Gastrocnemius medialis (tissue), 4 donors: ENCODE results near the gene RAN.

Experiments
- POLR2A ChIP-seq, 2 donors: fragments of 450-650 bp; IDR thresholded peaks; one replicate each; pipeline ENCODE4 v1.6.1; 2017; ENCODE audit warnings: antibody characterized with exemption in 2 of 2, mild to moderate bottlenecking in 2 of 2, moderate library complexity in 2 of 2
- TF ChIP-seq, protein P1 (sequence below), 5 experiments: fragments of 450-650 bp in 3 of 5; fragments of 200-600 bp in 2 of 5; sonication (generic) in 2 of 5; IDR thresholded peaks in 4 of 5; conservative IDR thresholded peaks in 1 of 5; 1 replicate in 4 of 5; 2 replicates in 1 of 5; pipeline ENCODE4 v1.5.1; 2016 to 2019; ENCODE audit warnings: antibody characterized with exemption in 5 of 5, mild to moderate bottlenecking in 3 of 5, moderate library complexity in 3 of 5

DNA sequence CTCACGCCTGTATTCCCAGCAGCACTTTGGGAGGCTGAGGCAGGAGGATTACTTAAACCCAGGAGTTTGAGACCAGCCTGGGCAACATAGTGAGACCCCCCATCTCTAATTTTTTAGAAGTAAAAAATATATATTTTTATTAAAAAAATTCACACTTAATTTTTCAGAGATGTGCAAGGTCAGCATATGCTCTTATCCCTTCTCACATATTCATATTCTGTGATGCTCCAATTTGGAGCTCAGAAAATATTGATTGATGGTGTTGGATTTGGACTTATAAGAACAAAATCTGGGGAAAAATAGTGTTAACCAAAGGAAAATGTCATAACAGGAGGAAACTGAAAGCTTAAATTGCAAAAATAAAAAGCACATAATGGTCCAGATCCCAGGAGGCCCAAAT lies 9.7 kb downstream of the RAN start:
- TF ChIP-seq, protein P1, sequence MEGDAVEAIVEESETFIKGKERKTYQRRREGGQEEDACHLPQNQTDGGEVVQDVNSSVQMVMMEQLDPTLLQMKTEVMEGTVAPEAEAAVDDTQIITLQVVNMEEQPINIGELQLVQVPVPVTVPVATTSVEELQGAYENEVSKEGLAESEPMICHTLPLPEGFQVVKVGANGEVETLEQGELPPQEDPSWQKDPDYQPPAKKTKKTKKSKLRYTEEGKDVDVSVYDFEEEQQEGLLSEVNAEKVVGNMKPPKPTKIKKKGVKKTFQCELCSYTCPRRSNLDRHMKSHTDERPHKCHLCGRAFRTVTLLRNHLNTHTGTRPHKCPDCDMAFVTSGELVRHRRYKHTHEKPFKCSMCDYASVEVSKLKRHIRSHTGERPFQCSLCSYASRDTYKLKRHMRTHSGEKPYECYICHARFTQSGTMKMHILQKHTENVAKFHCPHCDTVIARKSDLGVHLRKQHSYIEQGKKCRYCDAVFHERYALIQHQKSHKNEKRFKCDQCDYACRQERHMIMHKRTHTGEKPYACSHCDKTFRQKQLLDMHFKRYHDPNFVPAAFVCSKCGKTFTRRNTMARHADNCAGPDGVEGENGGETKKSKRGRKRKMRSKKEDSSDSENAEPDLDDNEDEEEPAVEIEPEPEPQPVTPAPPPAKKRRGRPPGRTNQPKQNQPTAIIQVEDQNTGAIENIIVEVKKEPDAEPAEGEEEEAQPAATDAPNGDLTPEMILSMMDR (IDR thresholded peaks at IDR 0.05 in 4 of 5, conservative IDR thresholded peaks at IDR 0.05 in 1 of 5), result no peak
- TF ChIP-seq POLR2A (IDR thresholded peaks at IDR 0.05), result no peak
